Naive thymus-derived CD4-positive, alpha-beta T cell (primary cell): ENCODE data around the gene FGF16. TPM values are rescaled to one million over a fixed set of nuclear protein-coding genes. Genes with fewer than 3 reads are reported as not detected.

Experiments used
- ATAC-seq: fragments of 150-1000 bp; cut with Tn5 transposase; 2 replicates; pipeline ENCODE4 v1.10.0; 2021; ENCODE audit warnings: mild to moderate bottlenecking, moderate library complexity
- CTCF ChIA-PET: fragments of 350-600 bp; sonication (Branson Sonifier 250); formaldehyde crosslinking; loops from one replicate; lab custom pipeline; 2021; ENCODE audit warnings: antibody characterized with exemption; lab: Charles Lee
- POLR2A ChIA-PET: fragments of 350-600 bp; sonication (Branson Sonifier 250); formaldehyde crosslinking; loops from one replicate; lab custom pipeline; 2021; ENCODE audit warnings: antibody characterized with exemption, inconsistent platforms; lab: Charles Lee
- DNase-seq, 9 donors: peaks; one replicate each; pipeline versions ENCODE4 v3.0.0 to v3.0.0-alpha.2; 2020 to 2022; ENCODE audit warnings: mixed read lengths in 1 of 9
- H3K27ac ChIP-seq: one replicate; pipeline ENCODE4 v1.7.0; 2013; ENCODE audit warnings: mild to moderate bottlenecking, low read depth, low read length, moderate library complexity
- H3K27me3 ChIP-seq, 2 donors: one replicate each; pipeline ENCODE4 v1.7.0; 2013; ENCODE audit warnings: low read length in 2 of 2, mild to moderate bottlenecking in 2 of 2, moderate library complexity in 2 of 2; ENCODE audit not compliant: control insufficient read depth in 2 of 2, insufficient read depth in 2 of 2
- H3K36me3 ChIP-seq, 3 experiments: 1 replicate in 2 of 3; 2 replicates in 1 of 3; pipeline ENCODE4 v1.7.0; 2013; ENCODE audit warnings: low read length in 3 of 3, mild to moderate bottlenecking in 3 of 3, moderate library complexity in 1 of 3; ENCODE audit not compliant: insufficient read depth in 3 of 3, control insufficient read depth in 2 of 3
- H3K4me1 ChIP-seq, 2 donors: one replicate each; pipeline ENCODE4 v1.7.0; 2013; ENCODE audit warnings: low read length in 2 of 2, mild to moderate bottlenecking in 2 of 2, moderate library complexity in 1 of 2; ENCODE audit not compliant: control insufficient read depth in 2 of 2, insufficient read depth in 2 of 2
- H3K4me3 ChIP-seq: 2 replicates; pipeline ENCODE4 v1.7.0; 2013; ENCODE audit warnings: mild to moderate bottlenecking, low read length
- H3K9me3 ChIP-seq, 3 experiments: 1 replicate in 2 of 3; 2 replicates in 1 of 3; pipeline ENCODE4 v1.7.0; 2013; ENCODE audit warnings: low read length in 3 of 3; ENCODE audit not compliant: control insufficient read depth in 2 of 3
- H3K27ac Mint-ChIP-seq, 9 donors: one replicate each; pipeline ENCODE4 v1.8.0; 2020 to 2022; ENCODE audit warnings: mixed read lengths in 9 of 9, mild to moderate bottlenecking in 8 of 9, moderate library complexity in 5 of 9, inconsistent platforms in 2 of 9
- H3K27me3 Mint-ChIP-seq, 5 donors: one replicate each; pipeline ENCODE4 v1.8.0; 2021 to 2022; ENCODE audit warnings: mixed read lengths in 5 of 5, mild to moderate bottlenecking in 1 of 5
- H3K36me3 Mint-ChIP-seq, 5 donors: one replicate each; pipeline ENCODE4 v1.8.0; 2020 to 2022; ENCODE audit warnings: mixed read lengths in 5 of 5, mild to moderate bottlenecking in 3 of 5, inconsistent platforms in 1 of 5
- H3K4me1 Mint-ChIP-seq, 7 donors: one replicate each; pipeline ENCODE4 v1.8.0; 2020 to 2022; ENCODE audit warnings: mixed read lengths in 7 of 7, mild to moderate bottlenecking in 3 of 7, inconsistent platforms in 1 of 7
- H3K4me3 Mint-ChIP-seq, 10 donors: one replicate each; pipeline ENCODE4 v1.8.0; 2020 to 2022; ENCODE audit warnings: mild to moderate bottlenecking in 10 of 10, mixed read lengths in 10 of 10, moderate library complexity in 6 of 10, inconsistent platforms in 2 of 10
- H3K9me3 Mint-ChIP-seq, 11 donors: one replicate each; pipeline ENCODE4 v1.8.0; 2020 to 2022; ENCODE audit warnings: mixed read lengths in 11 of 11, mild to moderate bottlenecking in 4 of 11, inconsistent platforms in 1 of 11, moderate library complexity in 1 of 11
- intact Hi-C, 2 donors: fragments of 100-400 bp; cut with micrococcal nuclease; formaldehyde crosslinking; loops; one replicate each; pipeline ENCODE4 v1.15.1; 2023
- polyA plus RNA-seq, 2 donors: library from polyadenylated mRNA; unstranded; fragments of 300-500 nt; fragmentation: Illumina TruSeq; gene quantifications; one replicate each; pipeline ENCODE4 v1.2.3, GENCODE V29; 2021
- total RNA-seq, 6 experiments: library from RNA in 5 of 6; stranded (reverse) in 5 of 6; gene quantifications; 1 replicate in 5 of 6; 2 replicates in 1 of 6; pipeline ENCODE4 v1.2.3 and lab custom pipeline; 2021 to 2026

Gene FGF16
- total and polyA plus RNA-seq, 7 experiments from 2014 or later: not detected

DNA sequence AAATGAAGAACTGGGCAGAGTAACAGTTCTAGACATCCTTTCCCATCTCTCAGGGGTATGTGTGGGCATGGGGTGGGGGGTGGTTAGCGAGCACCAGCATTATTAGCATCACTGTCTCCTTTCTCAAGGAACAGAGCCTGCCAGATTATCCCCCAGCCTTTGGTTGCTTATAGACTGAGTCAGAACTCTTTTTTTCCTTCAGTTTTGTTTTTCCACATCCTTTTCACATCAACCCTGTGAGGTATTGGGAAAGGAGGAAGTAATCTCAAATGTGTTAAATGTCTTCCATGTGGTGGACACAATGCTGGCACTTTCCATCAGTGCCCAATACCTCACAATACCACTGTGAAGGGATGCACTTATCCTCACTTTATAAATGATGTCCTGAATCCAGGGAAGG, 3.1 kb upstream of the FGF16 start:
- no peaks in the 10 kb centered on the region for H3K27me3 ChIP-seq
- DNase-seq (no peak), ATAC-seq (no peak)
- H3K27ac Mint-ChIP-seq: no peak overlapping the region
- intact Hi-C loops: loop anchor here in 1 of 2 donors (10.0 kb wide), 1 partner anchor 581 kb away; no protein-coding TSS in a partner anchor
- no peak overlapping the region for H3K4me3 ChIP-seq
- no peak overlapping the region for H3K27ac ChIP-seq
- no peaks in the 10 kb centered on the region for H3K36me3 Mint-ChIP-seq
- ChIA-PET CTCF (no interaction called here), POLR2A (no interaction called here)
- H3K9me3 Mint-ChIP-seq: peaks cover 0 to 1% (median 0%) of the 10 kb centered on the region in 11 donors
- H3K4me3 Mint-ChIP-seq: no peak overlapping the region
- H3K4me1 Mint-ChIP-seq: peaks cover 0 to 19% (median 13%) of the 10 kb centered on the region in 7 donors
- H3K36me3 ChIP-seq: no peaks in the 10 kb centered on the region
- no peaks in the 10 kb centered on the region for H3K9me3 ChIP-seq
- peaks cover 5 to 6% of the 10 kb centered on the region in 2 donors for H3K4me1 ChIP-seq
- H3K27me3 Mint-ChIP-seq: peaks cover 17 to 37% (median 34%) of the 10 kb centered on the region in 5 donors

DNA sequence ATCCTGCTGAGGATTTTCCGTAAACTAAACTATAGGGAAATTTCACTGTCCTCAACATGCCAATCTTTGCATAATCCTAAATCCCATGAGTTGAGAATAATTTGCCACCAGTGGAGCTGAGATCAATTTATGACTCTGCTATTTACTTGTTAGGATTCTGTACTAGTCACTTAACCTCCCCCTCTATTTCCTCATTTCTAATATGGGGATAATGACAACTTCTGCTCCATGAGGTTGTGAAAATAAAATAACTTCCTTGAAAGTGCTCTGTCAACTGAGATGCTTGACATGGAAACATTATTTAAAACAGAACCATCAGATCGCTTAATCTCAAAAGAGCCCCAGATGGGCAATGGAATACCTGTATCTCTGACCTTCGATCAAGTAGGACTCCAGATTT, 2.6 kb upstream of the FGF16 start:
- ChIA-PET CTCF (no interaction called here), POLR2A (no interaction called here)
- no peak overlapping the region for H3K4me3 Mint-ChIP-seq
- no peak overlapping the region for H3K4me3 ChIP-seq
- H3K27ac Mint-ChIP-seq: no peak overlapping the region
- H3K4me1 ChIP-seq: peaks cover 5 to 6% of the 10 kb centered on the region in 2 donors
- intact Hi-C loops: loop anchor here in 1 of 2 donors (10.0 kb wide), 1 partner anchor 580 kb away; no protein-coding TSS in a partner anchor
- no peak overlapping the region for H3K27ac ChIP-seq
- peaks cover 17 to 38% (median 34%) of the 10 kb centered on the region in 5 donors for H3K27me3 Mint-ChIP-seq
- no peak for DNase-seq
- peaks cover 0 to 19% (median 13%) of the 10 kb centered on the region in 7 donors for H3K4me1 Mint-ChIP-seq
- peaks cover 0 to 1% (median 0%) of the 10 kb centered on the region in 11 donors for H3K9me3 Mint-ChIP-seq
- ATAC-seq: no peak
- no peaks in the 10 kb centered on the region for H3K9me3 ChIP-seq
- no peaks in the 10 kb centered on the region for H3K36me3 Mint-ChIP-seq
- no peaks in the 10 kb centered on the region for H3K27me3 ChIP-seq
- H3K36me3 ChIP-seq: no peaks in the 10 kb centered on the region

DNA sequence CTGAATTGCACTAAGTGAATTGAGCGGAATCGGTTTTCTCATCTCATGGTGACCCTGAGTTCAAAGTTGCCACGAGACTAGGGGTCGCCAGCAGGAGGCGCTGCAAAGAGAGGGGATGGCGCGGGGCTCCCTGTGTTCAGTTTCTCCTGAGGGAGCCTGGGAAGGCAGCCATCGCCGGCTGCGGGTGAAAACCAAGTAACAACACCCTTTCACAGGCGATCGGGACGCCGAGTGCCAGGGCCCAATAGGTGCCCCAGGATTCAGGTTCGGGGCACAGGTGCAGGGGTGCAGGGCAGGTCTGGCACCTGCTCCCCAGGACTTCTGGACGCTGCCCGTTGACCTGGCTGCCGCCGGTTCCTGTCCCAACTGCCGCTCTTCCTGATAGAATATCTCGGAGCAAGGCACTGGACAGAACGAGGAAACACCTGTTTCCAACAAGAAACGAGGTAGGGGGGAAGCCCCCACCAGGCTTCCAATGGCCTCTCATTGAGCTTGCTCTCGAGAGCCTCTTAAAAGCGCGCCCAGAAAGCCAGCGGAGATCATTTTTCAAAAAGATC, 1.1 kb upstream of the FGF16 start:
- peak overlapping the region; percentile 72 to 84 (median 79) for H3K4me3 Mint-ChIP-seq
- POLR2A ChIA-PET: no interaction called here

GRCh38 chrX:77447653-77448569, 722 bp downstream of the FGF16 start:
- peak overlapping the region in 8 of 10 donors; percentile 29 to 83 (median 51) for H3K4me3 Mint-ChIP-seq

More for the DNA sequence above, 1.1 kb upstream of the FGF16 start:
- ATAC-seq: no peak
- H3K36me3 Mint-ChIP-seq: no peaks in the 10 kb centered on the region
- no peaks in the 10 kb centered on the region for H3K9me3 ChIP-seq
- H3K36me3 ChIP-seq: no peaks in the 10 kb centered on the region
- intact Hi-C loops: loop anchor here in 1 of 2 donors (2.0 to 10.0 kb wide), 2 partner anchors 453 to 579 kb away; partner anchors contain the start of gene COX7B
- CTCF ChIA-PET: no interaction called here
- H3K9me3 Mint-ChIP-seq: no peaks in the 10 kb centered on the region
- no peaks in the 10 kb centered on the region for H3K27me3 ChIP-seq
- peaks cover 17 to 38% (median 34%) of the 10 kb centered on the region in 5 donors for H3K27me3 Mint-ChIP-seq
- no peak overlapping the region for H3K27ac Mint-ChIP-seq
- no peak for DNase-seq
- peaks cover 5 to 6% of the 10 kb centered on the region in 2 donors for H3K4me1 ChIP-seq
- H3K4me3 ChIP-seq: peak overlapping the region; percentile 33
- no peak overlapping the region for H3K27ac ChIP-seq
- peaks cover 0 to 19% (median 13%) of the 10 kb centered on the region in 7 donors for H3K4me1 Mint-ChIP-seq

GRCh38 chrX:77450415-77450814, 3.2 kb downstream of the FGF16 start:
- Mint-ChIP-seq H3K36me3 (no peaks in the 10 kb centered on the region), H3K27me3 (peaks cover 9 to 25% (median 22%) of the 10 kb centered on the region in 5 donors), H3K4me1 (peaks cover 0 to 16% (median 13%) of the 10 kb centered on the region in 7 donors), H3K27ac (no peak overlapping the region), H3K9me3 (no peaks in the 10 kb centered on the region), H3K4me3 (no peak overlapping the region)
- CTCF ChIA-PET: no interaction called here
- Histone ChIP-seq H3K27me3 (no peaks in the 10 kb centered on the region), H3K4me3 (no peak overlapping the region), H3K9me3 (no peaks in the 10 kb centered on the region), H3K4me1 (peaks cover 5 to 6% of the 10 kb centered on the region in 2 donors), H3K36me3 (no peaks in the 10 kb centered on the region), H3K27ac (no peak overlapping the region)
- no peak for ATAC-seq
- DNase-seq: no peak
- intact Hi-C loops: no loop called here
- POLR2A ChIA-PET: no interaction called here

More at GRCh38 chrX:77447653-77448569, 722 bp downstream of the FGF16 start:
- intact Hi-C loops: loop anchor here in 1 of 2 donors (2.0 to 10.0 kb wide), 2 partner anchors 451 to 577 kb away; partner anchors contain the start of gene COX7B
- ChIA-PET CTCF (no interaction called here), POLR2A (no interaction called here)
- H3K27me3 Mint-ChIP-seq: peaks cover 13 to 34% (median 29%) of the 10 kb centered on the region in 5 donors
- H3K4me1 Mint-ChIP-seq: peaks cover 0 to 16% (median 13%) of the 10 kb centered on the region in 7 donors
- H3K36me3 ChIP-seq: no peaks in the 10 kb centered on the region
- H3K27ac Mint-ChIP-seq: no peak overlapping the region
- H3K9me3 Mint-ChIP-seq: no peaks in the 10 kb centered on the region
- no peaks in the 10 kb centered on the region for H3K36me3 Mint-ChIP-seq
- DNase-seq (no peak), ATAC-seq (no peak)
- no peak overlapping the region for H3K27ac ChIP-seq
- H3K9me3 ChIP-seq: no peaks in the 10 kb centered on the region
- H3K4me3 ChIP-seq: no peak overlapping the region
- no peaks in the 10 kb centered on the region for H3K27me3 ChIP-seq
- H3K4me1 ChIP-seq: peaks cover 5 to 6% of the 10 kb centered on the region in 2 donors

DNA sequence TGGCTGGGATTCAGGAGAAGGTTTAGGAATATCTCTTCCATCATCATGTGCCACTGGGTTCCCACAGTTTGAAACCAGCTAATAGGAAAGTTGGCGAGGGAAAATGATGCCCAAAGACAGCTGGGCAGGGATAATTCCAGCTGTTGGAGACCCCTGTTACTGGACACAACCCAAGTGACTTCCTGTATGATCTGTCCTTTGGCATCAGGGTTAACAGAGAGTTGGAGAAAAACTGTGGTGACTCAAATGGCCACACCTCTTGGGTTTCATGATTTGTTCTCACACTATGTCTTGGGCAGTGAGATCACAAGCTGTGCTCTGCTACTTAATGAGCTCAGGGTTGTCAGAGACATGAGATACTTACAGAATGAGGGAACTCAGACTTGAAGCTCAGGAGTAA, 3.8 kb downstream of the FGF16 start:
- Histone ChIP-seq H3K4me3 (no peak overlapping the region), H3K4me1 (peaks cover under 1 to 6% of the 10 kb centered on the region in 2 donors), H3K27me3 (no peaks in the 10 kb centered on the region), H3K36me3 (no peaks in the 10 kb centered on the region), H3K27ac (no peak overlapping the region), H3K9me3 (no peaks in the 10 kb centered on the region)
- no peak for DNase-seq
- no peak for ATAC-seq
- no peaks in the 10 kb centered on the region for H3K36me3 Mint-ChIP-seq
- peaks cover 9 to 20% (median 18%) of the 10 kb centered on the region in 5 donors for H3K27me3 Mint-ChIP-seq
- H3K4me1 Mint-ChIP-seq: peaks cover 0 to 13% (median 12%) of the 10 kb centered on the region in 7 donors
- intact Hi-C loops: no loop called here
- H3K4me3 Mint-ChIP-seq: no peak overlapping the region
- no peak overlapping the region for H3K27ac Mint-ChIP-seq
- ChIA-PET POLR2A (no interaction called here), CTCF (no interaction called here)
- no peaks in the 10 kb centered on the region for H3K9me3 Mint-ChIP-seq
